Nephron (organoid): ENCODE data around the gene GRM1.

Experiments
- H3K27ac Mint-ChIP-seq, 3 experiments: 2 replicates each; pipeline ENCODE4 v1.8.0; 2020; ENCODE audit warnings: mixed read lengths in 3 of 3, mild to moderate bottlenecking in 2 of 3, moderate library complexity in 1 of 3
- H3K27me3 Mint-ChIP-seq: 2 replicates; pipeline ENCODE4 v1.8.0; 2021; ENCODE audit warnings: low read depth, mild to moderate bottlenecking, moderate library complexity, mixed read lengths
- H3K36me3 Mint-ChIP-seq: 2 replicates; pipeline ENCODE4 v1.8.0; 2020; ENCODE audit warnings: low read depth, mixed read lengths
- H3K4me1 Mint-ChIP-seq: 2 replicates; pipeline ENCODE4 v1.8.0; 2020; ENCODE audit warnings: mixed read lengths
- H3K4me3 Mint-ChIP-seq, 3 experiments: 2 replicates each; pipeline ENCODE4 v1.8.0; 2020; ENCODE audit warnings: mild to moderate bottlenecking in 3 of 3, mixed read lengths in 3 of 3, moderate library complexity in 2 of 3
- H3K9me3 Mint-ChIP-seq: 2 replicates; pipeline ENCODE4 v1.8.0; 2020; ENCODE audit warnings: mixed read lengths
- TF ChIP-seq, protein P1 (sequence below), 3 experiments: fragments of 200-600 bp; sonication (generic); IDR thresholded peaks; one replicate each; pipeline ENCODE4 v1.5.0; 2021; ENCODE audit warnings: antibody characterized with exemption in 3 of 3; ENCODE audit not compliant: unreplicated experiment in 3 of 3

Gene GRM1

DNA sequence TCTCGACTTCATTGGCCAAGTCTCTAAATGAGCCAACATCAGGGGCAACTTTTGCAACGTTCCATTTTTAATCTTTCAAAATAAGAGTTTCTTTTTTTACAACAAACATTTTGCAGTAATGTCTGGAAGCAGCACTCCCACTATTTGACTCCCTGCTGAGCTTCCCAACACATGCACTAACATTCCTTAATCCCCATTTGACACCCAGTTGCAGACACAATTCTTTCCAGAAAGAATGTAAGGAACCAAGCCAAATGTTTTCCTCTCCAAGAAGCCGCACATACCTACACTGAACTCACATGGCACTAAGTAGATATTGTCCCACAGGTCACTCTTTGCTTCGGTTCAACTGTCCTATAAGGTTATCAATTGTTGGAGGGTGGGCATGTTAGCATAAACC, 165.6 kb downstream of the GRM1 start:
- TF ChIP-seq, protein P1, sequence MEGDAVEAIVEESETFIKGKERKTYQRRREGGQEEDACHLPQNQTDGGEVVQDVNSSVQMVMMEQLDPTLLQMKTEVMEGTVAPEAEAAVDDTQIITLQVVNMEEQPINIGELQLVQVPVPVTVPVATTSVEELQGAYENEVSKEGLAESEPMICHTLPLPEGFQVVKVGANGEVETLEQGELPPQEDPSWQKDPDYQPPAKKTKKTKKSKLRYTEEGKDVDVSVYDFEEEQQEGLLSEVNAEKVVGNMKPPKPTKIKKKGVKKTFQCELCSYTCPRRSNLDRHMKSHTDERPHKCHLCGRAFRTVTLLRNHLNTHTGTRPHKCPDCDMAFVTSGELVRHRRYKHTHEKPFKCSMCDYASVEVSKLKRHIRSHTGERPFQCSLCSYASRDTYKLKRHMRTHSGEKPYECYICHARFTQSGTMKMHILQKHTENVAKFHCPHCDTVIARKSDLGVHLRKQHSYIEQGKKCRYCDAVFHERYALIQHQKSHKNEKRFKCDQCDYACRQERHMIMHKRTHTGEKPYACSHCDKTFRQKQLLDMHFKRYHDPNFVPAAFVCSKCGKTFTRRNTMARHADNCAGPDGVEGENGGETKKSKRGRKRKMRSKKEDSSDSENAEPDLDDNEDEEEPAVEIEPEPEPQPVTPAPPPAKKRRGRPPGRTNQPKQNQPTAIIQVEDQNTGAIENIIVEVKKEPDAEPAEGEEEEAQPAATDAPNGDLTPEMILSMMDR (IDR thresholded peaks at IDR 0.05; ENCODE audit: unreplicated experiment in 3 of 3), result no peak
- H3K27me3 Mint-ChIP-seq, result no peaks in the 10 kb centered on the region
- H3K9me3 Mint-ChIP-seq, result no peaks in the 10 kb centered on the region
- no peak overlapping the region for H3K4me3 Mint-ChIP-seq
- no peaks in the 10 kb centered on the region for H3K36me3 Mint-ChIP-seq
- no peak overlapping the region for H3K27ac Mint-ChIP-seq
- H3K4me1 Mint-ChIP-seq, result peaks cover 16% of the 10 kb centered on the region

DNA sequence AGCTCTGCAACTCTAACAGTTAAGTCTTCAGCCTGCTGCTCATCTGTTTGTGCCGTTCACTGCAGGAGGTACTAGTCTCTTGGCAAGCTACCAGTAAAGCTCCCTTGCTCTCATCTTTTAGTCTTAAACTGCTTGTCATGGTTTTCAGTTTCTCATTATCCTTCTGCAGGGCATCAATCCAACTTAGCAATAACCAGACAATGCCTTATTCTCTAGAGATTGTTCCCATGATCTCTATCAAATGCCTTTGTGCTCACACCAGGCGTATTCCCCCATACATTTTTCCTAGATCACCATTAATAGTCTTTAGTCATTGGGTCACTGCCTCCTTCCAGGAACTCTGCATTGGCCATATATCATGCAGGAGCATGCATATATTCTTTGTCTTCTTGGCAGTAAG, 171.3 kb downstream of the GRM1 start:
- TF ChIP-seq, protein P1 (IDR thresholded peaks at IDR 0.05; ENCODE audit: unreplicated experiment in 3 of 3), result no peak
- Mint-ChIP-seq H3K27me3 (no peaks in the 10 kb centered on the region), H3K9me3 (no peaks in the 10 kb centered on the region), H3K27ac (peak overlapping the region; percentile 9 to 16 (median 11)), H3K4me1 (peaks cover 22% of the 10 kb centered on the region), H3K4me3 (no peak overlapping the region), H3K36me3 (no peaks in the 10 kb centered on the region)

DNA sequence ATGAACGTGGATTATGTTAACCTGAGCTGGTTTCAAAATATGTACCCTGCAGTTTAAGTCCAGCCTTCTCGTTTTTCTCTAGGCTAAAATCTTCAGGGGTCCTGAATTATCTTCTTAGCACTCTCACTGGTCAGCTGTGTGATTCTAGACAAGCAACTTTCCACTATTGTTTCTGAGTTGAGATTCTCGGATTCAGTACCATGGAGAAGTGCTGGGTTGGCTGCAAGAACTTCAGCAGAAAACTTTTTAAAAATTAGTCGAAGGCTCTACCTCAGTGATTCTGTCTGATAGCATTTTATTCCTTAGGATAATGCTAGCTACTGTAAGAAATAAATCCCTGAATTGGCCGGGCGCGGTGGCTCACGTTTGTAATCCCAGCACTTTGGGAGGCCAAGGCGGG, 173.7 kb downstream of the GRM1 start:
- no peak overlapping the region for H3K4me3 Mint-ChIP-seq
- H3K36me3 Mint-ChIP-seq, result no peaks in the 10 kb centered on the region
- H3K27me3 Mint-ChIP-seq, result peaks cover 5% of the 10 kb centered on the region
- no peak overlapping the region for H3K27ac Mint-ChIP-seq
- H3K9me3 Mint-ChIP-seq, result no peaks in the 10 kb centered on the region
- H3K4me1 Mint-ChIP-seq, result peaks cover 22% of the 10 kb centered on the region
- TF ChIP-seq, protein P1 (IDR thresholded peaks at IDR 0.05; ENCODE audit: unreplicated experiment in 3 of 3), result no peak

DNA sequence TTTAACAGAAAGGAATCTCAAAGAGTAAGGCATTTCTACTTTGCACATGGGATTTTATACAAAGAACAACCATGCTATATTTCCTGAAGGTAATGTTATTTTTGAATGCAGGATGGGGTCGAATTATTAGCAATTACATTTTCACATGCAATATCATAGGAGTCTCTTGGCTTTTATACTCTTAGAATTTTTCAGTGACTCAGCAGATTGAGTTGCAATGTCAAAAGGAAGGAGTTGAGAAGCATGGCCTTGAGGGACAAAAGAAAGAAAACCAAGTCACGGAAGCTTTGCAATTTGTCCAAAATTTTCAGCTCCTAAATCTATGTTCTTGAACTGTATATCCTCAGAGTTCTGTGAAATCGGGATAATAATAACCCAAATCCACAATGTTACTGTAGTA, 181.1 kb downstream of the GRM1 start:
- no peak overlapping the region for H3K27ac Mint-ChIP-seq
- no peak overlapping the region for H3K4me3 Mint-ChIP-seq
- no peaks in the 10 kb centered on the region for H3K36me3 Mint-ChIP-seq
- no peaks in the 10 kb centered on the region for H3K9me3 Mint-ChIP-seq
- H3K4me1 Mint-ChIP-seq, result no peaks in the 10 kb centered on the region
- TF ChIP-seq, protein P1 (IDR thresholded peaks at IDR 0.05; ENCODE audit: unreplicated experiment in 3 of 3), result no peak
- peaks cover 5% of the 10 kb centered on the region for H3K27me3 Mint-ChIP-seq

DNA sequence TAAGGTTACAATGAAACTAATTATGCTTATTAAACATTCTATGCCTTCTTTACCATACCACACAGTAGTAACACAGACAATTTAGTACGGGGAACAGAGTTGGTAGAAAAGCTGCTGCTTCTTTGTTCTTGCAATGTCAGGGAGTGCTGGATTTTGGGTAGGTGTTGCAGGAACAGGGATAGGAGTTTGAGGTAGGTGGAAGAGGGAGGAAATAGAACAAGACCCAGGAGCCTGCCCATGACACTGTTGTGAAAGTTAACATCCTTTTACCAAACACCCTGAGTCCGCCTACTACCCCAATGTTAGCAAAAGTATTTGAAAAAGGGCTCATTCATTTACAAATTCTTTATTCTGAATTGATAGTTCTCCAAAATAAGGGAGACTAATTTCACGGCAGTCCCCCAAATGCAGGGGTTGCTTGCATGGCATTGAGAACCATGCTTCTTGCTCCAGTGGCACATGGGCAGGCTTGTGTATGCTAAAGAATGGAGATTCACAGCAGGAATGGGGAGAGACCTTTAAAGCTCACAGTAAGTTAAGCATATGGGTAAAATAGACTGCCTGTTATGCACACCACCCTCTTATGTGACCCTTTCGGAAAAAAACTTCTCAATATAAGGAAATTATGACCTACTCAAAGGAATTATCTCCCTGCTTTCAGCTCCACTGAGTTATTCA, 181.7 kb downstream of the GRM1 start:
- H3K36me3 Mint-ChIP-seq, result no peaks in the 10 kb centered on the region
- H3K4me3 Mint-ChIP-seq, result no peak overlapping the region
- H3K27me3 Mint-ChIP-seq, result peaks cover 4% of the 10 kb centered on the region
- no peak overlapping the region for H3K27ac Mint-ChIP-seq
- H3K4me1 Mint-ChIP-seq, result no peaks in the 10 kb centered on the region
- H3K9me3 Mint-ChIP-seq, result no peaks in the 10 kb centered on the region
- TF ChIP-seq, protein P1 (IDR thresholded peaks at IDR 0.05; ENCODE audit: unreplicated experiment in 3 of 3), result no peak

DNA sequence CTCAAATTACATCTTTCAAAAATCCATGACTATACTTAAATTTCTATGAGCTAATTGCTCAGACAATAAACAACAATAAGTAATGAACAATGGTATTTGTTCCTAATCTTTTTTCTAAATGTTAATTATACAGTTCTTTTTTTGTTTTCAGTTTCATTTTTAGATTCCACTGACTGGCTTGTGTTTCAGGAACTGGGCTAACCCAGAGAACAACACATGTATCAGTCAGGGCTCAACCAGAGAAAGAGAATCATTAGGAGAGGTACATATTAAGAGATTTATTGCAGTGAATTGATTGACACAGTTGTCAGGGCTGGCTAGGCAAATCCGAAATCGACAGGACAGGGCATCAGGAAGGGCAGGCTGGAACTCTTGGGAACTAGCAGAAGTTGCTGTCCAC, 182.8 kb downstream of the GRM1 start:
- H3K27me3 Mint-ChIP-seq, result no peaks in the 10 kb centered on the region
- H3K36me3 Mint-ChIP-seq, result no peaks in the 10 kb centered on the region
- TF ChIP-seq, protein P1 (IDR thresholded peaks at IDR 0.05; ENCODE audit: unreplicated experiment in 3 of 3), result no peak
- no peak overlapping the region for H3K27ac Mint-ChIP-seq
- no peak overlapping the region for H3K4me3 Mint-ChIP-seq
- no peaks in the 10 kb centered on the region for H3K4me1 Mint-ChIP-seq
- H3K9me3 Mint-ChIP-seq, result no peaks in the 10 kb centered on the region
